Measurements from ENCODE around the gene PLXND1.

The PLXND1 gene

DNA sequence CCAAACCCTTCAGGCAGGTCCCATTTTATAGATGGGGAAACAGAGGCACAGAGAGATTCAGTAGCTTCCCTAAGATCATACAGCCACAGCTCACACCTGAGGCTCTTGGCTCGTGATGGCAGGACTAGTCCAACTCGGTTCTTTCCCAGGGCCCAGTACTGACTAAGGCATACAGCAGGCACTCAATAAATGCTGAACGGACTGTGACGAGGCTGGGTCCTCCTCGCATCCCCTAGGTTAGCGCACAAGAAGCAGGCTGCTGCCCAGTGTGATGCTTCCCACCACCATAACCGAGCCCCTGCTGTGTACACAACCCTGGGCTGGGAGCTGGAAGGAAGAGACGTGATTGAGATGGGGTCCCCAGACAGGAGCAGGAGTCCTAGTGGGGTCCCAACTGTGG is 24.9 kb downstream of the PLXND1 start:
- no peak for DNase-seq

DNA sequence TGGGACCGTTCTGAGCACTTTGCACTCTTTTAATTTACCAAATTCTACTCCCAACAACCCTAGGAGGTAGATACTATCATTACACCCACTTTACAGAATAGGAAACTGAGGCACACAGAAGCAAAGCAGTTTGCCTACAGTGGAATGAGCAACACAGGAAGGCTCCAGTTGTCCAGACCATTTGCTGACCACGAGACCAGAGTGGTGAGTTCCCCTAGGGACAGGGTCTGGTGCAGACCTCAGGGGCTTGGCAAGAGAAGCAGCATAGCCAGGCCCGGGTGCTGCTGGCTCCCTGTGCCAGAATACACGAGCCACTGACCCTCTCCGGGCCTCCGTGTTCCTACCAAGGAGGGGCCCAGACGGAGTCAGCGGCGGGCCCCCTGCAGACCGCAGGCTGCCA is 26.5 kb downstream of the PLXND1 start:
- DNase-seq, result no peak

DNA sequence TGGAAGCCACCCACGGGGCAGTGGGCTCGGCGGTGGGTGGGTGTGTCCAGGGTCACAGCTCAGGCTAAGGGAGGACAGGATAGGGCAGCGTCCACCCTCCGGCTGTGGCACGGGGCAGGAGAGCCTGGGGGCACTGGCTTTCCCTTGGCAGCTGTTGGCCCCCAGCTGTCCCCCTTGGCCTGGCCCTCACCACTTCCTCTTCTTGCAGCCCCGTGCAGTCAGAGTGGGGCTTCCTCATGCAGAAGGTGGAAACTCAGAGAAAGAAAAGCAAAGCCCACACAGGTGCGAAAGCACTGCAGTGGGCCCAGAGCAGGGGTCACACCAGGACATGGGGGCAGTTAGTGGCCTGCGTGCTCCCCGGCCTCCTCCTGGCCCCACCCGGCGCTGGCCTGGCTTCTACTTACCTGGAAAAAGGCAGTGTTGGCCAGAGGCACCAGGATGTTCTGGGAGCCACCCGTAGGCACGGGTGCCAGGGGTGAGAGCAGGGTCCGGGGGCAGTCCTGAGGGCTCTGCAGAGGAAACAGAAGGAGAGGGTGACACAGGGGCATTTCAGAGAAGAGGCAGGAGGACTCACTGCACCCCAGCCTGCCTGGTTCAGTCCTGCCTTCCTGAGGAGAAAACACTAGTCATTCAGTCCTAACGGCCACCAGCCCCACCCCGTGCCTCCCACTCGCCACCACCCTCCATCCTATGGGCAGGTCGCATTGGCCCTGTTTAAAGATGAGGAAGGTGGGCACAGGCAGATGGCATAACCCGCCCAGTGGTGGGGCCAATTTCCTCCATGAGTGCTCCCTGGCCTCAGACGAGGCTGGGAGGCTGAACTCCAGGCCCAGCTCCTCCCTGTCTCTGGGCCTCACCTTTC is 28.3 kb downstream of the PLXND1 start:
- no peak for DNase-seq

DNA sequence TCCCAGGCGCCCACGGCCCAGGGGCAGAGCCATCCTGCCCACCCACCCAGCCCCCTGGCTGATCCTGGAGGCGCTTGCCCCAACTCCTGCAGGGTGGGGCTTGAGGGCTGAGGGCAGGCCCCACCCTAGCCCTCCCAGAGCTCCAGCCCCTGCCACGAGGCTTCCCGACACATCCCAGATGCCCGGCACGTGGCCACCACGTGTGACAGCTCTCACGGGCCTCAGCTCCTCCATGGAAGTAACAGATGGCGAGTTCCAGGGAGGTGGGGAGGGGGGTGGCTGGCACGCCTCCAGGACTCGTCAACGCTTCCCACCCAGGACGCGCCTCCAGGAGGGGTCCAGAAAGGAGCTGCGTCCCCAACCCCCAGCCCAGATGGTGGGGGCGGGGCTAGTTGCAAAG is 29.1 kb downstream of the PLXND1 start:
- DNase-seq, result no peak

DNA sequence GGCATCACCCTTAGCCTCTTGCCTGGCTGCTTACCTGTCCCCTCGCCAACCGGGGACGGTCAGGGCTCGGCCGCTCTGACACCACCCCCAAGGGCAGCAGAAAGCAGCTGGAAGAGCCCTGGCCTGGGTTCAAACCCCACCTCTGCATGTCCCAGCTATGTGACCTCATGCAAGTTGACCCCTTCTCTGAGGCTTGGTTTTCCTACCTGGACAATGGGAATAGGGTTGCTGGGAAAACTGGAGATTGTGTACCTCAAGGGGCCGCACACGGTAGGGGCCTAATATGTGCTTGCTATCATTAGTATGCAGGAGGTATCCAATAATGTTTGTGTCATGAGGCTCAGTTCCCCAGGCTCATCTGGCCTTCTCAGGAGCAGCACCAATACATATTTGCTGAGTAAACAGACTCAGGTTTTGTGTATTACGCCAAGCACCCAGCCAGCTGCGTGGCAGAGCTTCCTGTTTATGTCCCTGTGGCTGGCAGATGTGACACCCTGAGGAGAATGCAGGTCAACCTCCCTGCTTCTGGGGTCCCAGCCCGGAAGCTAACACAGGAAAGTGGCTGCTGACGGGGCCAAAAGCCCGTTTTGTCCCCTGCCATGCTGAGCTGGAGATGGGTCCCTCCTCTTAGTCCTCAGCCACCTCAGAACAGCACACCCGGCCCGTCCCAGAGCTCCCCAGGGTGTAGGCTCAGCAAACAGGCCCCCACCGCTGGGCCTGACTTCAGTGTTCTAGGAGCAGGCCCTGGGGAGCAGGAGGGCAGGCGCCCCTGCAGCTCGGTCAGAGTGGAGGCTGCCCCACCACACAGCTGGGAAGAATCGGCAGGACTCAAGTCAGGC is 29.7 kb downstream of the PLXND1 start:
- DNase-seq, result peak; percentile 54

DNA sequence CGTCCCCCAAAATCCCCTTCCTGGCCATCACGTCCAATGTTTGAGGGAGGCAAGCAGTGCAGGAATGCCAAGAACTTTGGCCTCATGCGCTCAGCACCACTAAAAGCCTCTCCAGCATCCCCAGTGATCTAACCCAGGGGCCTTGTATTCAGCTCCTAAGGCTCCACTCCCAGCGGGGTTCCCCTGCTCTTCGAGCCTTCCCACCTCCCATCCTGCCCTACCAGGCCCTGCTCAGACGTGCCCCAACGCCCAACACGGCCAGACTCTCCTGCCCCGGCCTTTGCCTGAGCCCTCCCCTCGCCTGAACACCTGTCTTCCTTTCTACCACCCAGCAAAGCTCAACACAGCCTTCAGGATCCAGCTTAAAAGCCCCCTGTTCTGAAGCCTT is 30.5 kb downstream of the PLXND1 start:
- no peak for DNase-seq

DNA sequence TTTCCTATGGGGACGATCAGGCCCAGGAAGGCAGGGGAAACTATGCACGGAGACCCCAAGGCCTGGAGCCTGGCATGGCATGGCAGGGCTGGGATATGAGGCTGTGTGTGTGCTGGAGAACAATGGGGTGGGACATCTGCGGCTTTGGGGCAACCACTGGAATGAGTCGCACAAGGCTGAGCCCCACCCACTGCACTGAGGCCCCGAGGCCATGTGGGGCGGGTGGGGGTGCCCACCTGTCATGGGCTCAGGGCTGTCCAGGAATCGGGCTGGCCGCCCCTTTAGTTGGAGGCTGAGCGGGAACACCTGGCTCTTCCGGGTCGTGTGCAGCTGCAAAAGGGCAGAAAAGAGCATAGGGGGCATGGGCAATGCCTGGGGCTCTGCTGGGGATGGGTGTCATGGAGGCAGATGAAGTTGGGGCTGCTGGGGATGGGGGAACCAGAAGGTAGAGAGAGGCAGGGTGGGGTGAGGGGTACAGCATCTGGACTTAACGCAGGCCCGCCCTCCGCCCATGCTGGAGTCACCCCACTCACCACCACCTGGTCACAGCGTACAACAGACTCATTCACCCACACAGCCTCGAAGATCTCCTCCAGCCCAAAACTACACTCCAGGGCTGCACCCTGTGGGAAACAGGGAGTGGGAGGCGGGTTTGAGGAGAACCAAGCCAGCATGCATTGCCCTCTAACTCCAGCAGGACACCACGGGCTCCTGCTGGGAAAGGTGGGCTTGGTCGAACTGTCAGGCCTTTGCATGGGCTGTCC is 31.1 kb downstream of the PLXND1 start:
- DNase-seq, result no peak

DNA sequence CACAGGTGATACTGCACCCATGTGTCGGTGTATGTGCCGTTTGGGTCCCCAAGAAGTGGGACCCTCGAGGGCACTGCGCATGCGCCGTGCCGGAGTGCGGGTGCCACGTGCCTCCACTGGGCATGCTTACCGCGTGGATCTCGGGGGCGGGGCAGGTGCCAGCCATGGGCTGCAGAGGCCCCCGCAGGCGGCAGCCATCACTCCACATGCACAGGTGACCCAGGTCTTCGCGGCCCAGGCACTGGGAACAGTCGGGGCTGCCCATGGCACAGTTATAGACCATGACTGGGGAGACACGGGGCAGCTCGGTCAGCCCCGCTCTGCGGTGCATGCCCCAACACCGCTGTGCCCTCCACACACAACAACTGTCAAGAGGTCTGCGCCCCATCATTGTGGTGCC is 32.3 kb downstream of the PLXND1 start:
- no peak for DNase-seq

DNA sequence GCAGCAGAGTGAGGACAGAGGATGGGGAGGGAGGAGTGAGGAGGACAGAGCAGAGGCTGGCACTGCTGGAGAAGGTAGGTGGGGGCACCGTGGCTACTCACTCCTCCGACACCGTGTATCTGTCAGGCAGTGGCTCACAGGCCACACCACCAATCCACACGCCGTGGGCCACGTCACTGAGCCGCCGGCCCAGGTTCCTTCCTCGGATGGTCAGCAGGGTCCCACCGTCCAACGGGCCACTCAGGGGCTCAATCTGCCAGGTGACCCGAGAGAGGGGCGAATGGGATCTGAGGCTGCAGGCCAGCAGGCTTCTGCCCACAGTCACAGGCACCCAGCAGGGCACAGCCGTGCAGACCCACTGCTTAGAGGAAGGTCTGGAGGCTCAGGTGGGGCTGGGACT is 33.0 kb downstream of the PLXND1 start:
- no peak for DNase-seq

DNA sequence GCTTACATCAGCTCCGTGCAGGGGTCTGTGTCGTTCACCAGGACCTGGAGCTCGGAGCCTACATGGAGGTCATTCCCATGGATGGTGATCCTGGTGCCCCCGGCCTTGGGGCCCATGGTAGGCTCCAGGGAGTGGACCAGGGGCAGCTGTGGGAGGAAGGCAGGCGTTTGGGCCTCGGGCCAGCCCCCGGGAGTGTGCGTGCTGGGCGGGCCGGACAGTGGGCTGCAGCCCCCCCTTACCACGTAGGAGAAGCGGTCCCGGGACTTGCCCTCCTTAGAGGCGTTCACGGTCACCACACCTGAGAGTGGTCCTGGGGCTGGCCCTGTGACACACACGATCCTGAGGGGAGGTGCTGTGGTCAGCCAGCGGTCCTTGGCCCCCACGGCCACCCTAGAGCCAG is 33.9 kb downstream of the PLXND1 start:
- DNase-seq, result no peak

DNA sequence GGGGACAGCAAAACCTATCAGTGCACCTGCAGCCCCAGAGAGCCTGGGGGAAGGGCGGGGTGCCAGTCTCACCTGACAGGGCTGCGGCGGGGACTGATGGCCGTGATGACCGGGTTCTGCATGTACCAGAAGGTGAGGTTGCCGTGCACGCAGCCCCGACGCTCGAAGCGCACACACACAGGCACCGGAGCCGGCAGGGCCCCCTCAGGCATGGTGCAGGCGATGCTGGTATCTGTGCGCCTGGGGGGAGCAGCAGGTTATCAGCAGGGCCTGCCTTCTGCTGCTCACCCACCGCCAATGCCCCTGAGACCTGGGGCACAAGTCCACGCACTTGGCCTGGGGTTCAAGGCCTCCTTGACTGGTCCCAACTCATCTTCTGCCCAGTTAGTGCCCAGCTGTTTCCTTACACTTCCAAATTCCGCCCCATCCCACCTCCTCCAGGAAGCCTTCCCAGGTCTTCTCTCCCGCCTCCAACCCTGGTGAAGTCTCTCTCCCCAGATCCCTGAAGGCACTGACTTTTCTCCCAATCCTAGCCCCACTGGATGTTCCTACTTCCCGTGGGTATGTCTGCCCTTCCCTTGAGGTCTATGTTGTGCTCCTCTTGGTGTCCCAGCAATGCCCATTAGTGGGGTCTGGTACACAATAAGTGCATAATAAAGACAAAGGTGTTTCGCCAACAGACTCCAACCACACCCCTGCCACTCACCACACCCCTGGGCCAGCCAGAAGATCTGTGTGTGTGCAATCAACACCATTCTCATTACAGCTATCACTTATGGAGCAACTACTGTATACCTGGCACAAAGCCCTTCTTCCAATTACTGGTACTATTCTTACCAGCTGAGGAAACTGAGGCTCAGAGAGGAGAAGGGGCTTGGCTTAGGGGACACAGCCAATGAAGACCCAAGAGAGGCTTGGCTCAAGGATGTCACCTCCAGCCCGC is 34.6 kb downstream of the PLXND1 start:
- DNase-seq, result no peak

DNA sequence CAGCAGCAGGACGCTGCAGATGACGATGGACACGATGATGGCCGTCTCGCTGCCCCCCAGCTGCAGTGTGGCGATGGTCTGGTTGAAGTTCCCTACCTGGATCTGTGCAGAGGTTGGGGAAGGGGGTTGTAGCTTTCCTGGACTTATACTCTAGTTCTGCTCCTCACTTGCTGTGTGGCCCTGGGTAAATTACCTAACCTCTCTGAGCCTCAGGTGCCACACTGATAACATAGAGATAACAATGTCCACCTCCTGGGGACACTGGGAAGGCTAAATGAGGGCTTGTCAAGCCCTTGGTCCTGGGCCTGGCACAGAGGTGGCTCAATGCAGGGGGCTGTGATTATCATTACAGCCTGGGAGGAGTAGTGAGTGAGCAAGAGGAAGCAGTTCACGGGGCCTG is 36.6 kb downstream of the PLXND1 start:
- DNase-seq, result no peak

DNA sequence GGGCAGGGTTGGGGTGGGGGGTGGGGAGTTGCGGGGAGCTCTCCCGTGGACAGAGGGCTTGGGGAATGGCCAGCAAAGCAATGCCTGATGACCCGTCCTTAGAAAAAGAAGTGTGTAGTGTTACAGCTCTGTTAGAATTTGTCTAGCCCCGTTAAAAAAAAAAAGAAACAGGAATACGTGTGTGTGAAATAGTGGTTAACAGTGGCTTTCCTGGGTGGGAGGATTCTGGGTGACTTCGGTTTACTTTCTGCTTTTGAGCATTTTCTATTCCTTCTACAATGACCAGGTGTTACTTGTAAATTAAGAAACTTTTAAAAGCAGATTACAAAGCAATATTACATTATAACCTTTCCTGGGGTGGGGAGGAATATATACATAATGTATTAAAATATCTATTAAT is 38.5 kb downstream of the PLXND1 start:
- no peak for DNase-seq

DNA sequence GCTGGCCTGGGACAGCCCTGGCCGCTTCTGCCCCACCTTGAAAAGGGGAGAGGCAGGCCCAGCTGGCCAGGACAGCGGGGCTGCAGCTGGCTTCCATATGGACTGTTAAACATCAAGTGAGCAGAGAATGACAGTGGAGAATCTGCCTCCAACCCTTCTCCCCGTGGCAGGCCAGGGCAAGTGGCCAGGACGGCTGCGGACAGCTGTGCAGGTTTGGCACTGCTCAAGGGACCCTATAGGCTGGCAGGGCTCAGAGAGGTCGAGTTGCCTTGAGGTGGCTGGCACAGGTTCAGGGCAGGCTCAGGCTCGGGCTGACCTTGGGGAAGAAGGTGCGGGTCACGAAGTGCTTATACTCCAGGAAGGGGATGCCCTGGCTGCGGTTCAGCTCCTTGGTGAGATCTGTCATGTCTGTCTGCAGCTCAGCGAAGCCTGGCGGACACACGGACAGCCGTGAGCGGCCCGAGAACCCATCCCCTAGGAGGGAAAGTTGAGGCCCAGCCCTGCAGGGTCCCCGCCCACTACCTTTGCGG is 39.2 kb downstream of the PLXND1 start:
- DNase-seq, result no peak

DNA sequence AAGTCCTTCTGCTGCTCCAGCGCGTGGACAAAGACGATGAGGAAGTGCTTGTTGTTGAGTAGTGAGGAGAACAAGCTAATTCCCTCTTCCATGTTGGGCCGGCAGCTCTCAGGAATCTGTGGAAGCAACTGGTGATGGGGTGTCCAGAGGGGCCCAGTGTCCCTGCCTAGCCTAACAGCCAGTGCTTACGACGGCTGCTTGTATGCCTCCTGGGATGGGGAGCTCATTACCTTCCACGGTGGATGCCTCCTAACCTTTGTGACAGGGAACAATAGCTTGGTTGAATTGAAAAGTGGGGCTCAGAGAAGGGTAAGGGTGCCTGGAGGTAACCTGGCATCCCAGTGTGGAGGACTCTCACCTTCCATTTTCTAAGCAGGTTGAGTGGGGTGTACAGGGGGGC is 40.6 kb downstream of the PLXND1 start:
- no peak for DNase-seq

DNA sequence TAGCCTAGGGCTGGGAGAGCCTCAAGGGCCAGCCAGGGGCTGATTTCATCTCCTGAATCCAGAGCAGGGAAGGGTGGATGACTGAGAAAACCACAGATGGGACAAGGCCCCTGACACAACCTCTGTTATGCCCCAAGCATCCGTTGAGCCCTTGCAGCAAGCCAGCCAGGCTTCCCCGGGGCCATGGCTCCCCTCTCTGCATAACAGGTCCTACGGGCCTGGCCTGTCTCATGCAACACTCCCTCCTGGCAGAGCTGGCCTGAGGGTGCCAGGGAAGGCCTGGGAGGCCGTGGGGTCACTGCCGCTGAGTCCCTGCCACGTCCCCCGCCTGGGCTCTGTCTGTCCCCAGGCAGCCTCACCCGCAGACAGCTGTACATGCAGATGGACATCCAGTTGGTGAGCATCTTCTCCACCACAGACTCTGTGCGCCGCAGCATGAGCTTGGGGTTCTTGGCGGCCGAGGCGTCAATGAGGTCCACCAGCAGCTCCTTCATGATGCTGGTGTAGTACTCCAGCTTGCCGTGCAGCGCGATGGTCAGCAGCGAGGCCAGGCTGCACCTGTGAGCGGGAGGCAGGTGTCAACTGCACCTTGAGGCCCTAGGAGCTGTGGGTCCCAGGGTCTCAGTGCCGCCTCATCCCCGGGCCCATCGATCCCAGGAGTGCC is 41.4 kb downstream of the PLXND1 start:
- no peak for DNase-seq

DNA sequence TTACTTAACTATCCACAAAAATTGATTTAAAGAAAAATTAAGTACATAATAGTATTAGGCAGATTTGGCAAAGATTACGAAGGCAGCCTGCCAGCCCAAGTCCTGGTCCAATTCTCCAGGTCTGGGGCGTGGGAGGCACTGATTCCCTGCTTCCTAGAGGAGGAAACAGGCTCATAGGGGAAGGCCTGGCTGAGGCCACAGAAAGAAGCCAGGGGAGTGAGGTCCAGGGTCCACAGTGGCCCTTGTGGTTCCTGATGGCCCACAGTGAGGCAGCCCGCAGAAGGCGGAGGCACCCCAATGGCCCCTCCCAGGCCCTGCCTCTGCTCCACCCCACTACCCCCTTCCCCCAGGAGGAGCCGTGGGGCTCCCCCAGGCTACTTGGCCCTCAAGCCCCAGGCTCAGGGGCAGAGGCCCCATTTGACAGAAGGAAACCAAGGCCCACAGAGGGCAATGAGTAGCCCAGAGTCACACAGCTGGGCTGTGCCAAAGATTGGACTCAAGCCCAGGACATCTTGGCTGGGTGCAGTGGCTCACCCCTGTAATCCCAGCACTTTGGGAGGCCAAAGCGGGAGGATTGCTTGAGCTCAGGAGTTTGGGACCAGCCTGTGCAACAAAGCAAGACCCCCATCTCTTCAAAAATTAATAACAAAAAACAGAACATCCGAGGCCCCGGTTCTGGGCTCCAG is 42.5 kb downstream of the PLXND1 start:
- no peak for DNase-seq

DNA sequence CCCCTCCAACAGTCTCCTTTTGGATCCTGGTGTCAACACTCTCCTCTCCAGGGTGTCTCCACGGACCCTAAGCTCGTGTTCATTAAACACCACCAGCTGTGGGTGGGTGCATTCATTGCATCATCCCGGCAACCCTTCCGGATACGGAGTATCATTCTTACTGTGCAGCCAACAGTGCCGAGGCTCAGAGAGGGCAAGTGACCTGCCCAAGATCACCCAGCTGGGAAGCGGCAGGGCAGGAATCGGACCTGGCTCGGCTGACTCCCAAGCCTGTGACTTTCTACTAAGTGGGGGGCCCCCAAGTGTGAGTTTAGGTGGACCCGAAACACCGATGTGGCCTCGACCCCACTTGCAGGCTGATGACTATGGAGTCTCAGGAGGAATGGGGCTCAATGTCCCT is 43.1 kb downstream of the PLXND1 start:
- DNase-seq, result no peak

DNA sequence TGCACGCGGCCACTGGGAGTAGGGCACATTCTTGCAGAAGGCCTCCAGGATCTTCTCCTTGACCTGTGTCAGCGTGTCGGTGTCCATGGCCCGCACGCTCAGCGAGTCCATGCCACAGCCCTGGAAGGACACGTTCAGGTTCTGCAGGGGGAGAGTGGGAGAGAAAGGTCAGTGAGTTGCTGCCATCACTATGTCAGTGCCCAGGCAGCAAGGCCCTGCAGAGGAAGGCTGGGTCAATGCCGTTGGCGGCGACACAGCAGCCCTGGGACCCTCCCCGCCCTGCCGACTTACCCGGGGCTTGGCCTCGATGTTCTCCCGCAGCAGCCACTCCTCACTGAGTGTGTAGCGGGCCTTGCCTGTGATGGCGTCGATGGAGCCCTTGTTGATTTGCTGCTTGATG is 43.7 kb downstream of the PLXND1 start:
- no peak for DNase-seq

DNA sequence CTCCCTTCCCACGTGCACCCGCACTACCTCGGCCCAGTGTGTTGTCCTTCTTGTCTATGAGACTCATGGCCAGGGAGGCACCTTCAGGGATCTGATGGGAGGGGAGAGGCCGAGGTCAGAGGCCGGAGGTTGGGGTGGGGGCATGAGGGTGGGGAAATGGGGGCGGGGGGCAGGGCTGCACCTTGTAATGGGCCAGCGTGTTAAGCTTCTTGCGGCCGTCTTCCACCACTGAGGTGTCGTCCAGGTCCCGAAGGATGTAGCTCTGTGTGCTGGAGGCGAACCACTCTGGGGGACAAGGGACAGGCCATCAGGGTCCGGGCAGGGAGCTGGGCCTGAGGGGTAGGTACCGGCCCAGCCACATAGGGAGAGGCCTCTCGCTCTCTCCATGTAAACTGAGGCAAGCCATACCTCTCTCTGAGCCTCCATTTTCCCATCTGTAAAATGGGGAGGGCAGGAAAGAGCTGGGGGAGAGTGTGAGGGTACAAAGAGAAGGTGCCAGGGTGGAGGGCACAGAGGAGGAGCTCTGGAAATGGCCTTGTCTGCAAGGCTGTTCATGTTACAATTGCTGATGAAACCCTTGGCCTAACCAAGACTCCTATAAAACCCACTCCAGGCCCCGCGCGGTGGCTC is 44.7 kb downstream of the PLXND1 start:
- no peak for DNase-seq

Measured in stimulated activated CD8-positive, alpha-beta memory T cell treated with anti-CD3 and anti-CD28 coated beads, Interleukin-4, amount 100 ng/mL, for 48 hours (primary cell).